GM10847 (cell line): ENCODE measurements around the gene NDUFS6.

Source experiments
- POLR2A ChIP-seq: IDR thresholded peaks from 2 replicates; pipeline ENCODE4 v1.6.1; 2011; ENCODE audit not compliant: insufficient read length; ENCODE audit errors: extremely low read depth

Gene NDUFS6

GRCh38 chr5:1824109-1824821, 23.1 kb downstream of the NDUFS6 start:
- no peak for TF ChIP-seq POLR2A

DNA sequence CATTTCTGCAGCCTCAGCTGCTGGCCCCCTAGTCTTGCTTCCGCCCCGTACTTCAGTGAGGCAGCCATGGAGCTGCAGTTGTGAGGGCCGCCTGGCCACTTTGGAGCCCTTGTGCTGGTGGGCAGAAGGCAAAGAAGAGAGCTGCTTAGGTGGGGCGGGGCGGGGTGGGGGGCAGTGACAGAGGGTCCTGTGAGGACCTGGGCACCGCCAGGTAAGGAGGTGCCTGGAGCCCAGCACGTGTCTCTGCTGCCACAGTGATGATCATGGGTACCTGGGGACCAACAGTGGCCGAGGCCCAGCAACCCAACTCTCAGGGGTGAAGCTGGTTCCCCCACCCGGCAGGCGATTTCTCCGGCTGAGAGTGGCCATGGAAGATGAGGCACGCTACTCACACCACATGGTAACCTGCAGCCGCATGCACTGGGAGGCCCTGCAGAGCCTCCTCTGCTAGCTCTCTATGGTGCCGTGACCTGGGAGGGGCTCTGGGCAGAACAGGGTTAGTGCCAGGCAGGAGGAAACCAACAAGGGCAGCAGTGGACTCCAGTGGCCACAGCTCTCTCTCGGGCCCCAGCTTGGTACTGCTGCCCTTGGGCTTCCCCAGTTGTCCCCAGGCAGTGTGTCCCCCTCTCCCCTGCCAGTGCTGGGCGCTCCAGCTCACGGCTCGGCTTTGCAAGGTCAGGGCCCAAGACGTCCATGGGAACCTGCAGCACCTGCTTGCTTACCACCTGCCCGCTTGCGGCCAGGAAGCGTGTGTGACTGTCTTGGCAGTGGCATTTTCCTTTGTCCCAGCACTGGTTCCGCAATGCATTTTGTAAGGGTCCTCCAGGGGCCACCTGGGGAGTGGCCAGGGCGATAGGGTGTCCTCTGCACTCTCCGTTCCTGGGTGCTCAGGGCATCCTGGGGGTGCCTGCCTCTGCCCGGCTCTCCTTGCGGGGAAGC, 24.0 kb downstream of the NDUFS6 start:
- TF ChIP-seq POLR2A: no peak

GRCh38 chr5:1826235-1826980, 25.2 kb downstream of the NDUFS6 start:
- no peak for TF ChIP-seq POLR2A

DNA sequence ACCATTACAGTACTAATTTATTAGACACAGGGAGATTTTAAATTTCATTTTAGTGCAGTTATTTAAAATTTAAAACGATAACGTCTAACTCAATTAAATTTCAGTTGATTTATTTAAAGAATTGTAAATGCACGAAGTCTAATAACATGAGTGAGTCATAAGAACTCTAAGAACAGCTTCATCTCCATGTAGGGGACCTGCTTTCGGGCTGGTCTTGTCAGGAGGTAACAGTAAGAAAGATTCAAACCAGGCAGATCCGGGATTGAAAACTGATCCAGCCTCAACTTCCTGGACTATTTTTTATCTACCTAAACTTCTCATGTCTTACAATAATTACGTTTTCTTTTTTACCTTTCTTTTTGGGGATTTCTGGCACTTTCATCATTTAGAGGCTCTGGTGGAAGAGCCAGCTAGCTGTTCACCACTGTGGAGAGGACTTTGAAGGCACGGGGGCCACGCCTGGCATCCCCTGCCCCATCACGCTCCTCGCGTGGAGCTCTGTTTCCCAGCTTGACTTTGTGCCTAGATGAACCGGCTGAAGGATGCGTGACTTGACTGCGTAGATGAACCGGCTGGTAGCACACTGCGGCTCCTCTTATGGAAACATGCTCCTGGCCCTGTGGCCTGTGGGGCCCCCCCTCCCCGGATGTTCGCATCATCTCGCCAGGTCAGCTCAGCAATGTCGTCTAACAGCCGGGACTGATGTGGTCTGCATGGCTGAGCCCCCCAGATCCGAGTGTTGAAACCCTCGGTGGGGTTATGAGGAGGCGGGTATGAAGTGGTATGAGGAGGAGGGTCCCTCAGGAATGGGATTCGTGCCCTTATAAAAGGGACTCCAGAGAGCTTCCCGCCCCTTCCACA, 26.0 kb downstream of the NDUFS6 start:
- no peak for TF ChIP-seq POLR2A

- TF ChIP-seq POLR2A: no peak
These were observed 26.7 kb downstream of the NDUFS6 start for GRCh38 chr5:1827886-1828397.

GRCh38 chr5:1830571-1831228, 29.5 kb downstream of the NDUFS6 start:
- TF ChIP-seq POLR2A: no peak

DNA sequence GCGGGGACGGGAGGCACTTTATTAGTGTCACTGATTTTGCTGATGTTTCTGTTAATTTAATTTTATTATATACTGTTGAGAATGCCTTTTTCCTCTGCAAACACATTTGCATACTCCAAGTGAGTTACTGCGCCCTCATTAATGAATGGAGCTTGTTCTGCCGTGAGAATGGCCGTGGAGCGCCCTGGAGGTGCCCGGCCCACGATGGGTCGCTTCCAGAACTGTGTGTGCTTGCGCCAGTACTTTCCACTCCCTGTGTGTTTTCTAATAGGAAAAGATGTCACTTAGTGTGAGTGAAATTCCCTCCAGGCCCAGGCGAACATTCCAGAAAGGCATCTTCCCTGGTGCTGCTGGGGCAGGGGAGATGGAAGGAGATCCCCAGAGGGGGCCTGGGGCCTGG, 30.1 kb downstream of the NDUFS6 start:
- TF ChIP-seq POLR2A: no peak

GRCh38 chr5:1831677-1832313, 30.6 kb downstream of the NDUFS6 start:
- no peak for TF ChIP-seq POLR2A

GRCh38 chr5:1832511-1833250, 31.5 kb downstream of the NDUFS6 start:
- no peak for TF ChIP-seq POLR2A

GRCh38 chr5:1833264-1834021, 32.2 kb downstream of the NDUFS6 start:
- TF ChIP-seq POLR2A: no peak

DNA sequence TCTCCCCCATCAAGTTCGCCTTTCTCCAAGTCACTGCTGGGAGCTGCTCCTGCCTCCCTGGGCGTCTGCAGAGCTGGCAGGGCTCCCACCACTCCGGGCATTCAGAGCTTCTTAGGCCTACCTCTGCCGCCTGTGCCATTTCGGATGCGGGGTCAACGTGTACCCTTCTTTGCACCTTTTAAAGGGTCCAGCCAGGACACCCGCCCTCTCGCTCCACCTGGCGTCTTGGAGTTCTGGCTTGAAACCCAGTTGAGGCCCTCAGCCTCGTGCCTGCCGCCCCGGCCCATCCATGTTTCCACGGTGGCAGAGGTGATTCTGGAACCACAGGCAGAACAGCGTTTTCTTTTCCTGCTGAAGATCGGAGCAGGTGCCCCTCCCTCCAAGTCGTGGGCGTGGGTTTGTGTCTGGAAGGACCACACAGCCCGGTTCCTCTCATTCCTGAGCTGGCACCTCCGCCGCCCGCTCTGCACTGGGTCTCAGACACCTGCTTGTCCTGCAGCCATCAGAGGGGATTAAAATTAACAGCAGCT, 32.9 kb downstream of the NDUFS6 start:
- no peak for TF ChIP-seq POLR2A
